ENCODE data around the gene DDX11. TPM values are rescaled to one million over a fixed set of nuclear protein-coding genes. Genes with fewer than 3 reads are reported as not detected.
"Not testable (repeated sequence)": the region's sequence is repeated elsewhere in the genome, so short reads cannot be mapped to it uniquely, and the experiment has no call there.

DDX11 gene
- total RNA-seq, 1 experiment from 2014 or later, result 36.8 TPM

DNA sequence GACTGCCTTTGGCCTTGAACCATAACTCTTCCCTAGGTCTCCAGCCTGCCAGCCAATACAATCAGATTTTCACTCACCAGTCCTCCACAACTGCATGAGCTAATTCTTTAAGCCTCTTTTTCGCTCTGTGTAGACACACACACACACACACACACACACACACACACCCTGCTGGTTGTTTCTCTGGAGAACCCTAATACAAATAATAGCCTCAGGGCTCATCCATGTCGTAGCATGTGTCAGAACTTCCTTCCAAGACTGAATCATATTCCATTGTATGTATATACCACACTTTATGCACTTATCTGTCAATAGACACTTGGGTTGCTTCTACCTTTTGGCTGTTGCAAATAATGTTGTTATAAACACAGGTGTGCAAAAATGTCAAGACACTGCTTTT, 6.0 kb upstream of the DDX11 start:
- DNase-seq (ENCODE audit: low read depth), result not testable (repeated sequence)

DNA sequence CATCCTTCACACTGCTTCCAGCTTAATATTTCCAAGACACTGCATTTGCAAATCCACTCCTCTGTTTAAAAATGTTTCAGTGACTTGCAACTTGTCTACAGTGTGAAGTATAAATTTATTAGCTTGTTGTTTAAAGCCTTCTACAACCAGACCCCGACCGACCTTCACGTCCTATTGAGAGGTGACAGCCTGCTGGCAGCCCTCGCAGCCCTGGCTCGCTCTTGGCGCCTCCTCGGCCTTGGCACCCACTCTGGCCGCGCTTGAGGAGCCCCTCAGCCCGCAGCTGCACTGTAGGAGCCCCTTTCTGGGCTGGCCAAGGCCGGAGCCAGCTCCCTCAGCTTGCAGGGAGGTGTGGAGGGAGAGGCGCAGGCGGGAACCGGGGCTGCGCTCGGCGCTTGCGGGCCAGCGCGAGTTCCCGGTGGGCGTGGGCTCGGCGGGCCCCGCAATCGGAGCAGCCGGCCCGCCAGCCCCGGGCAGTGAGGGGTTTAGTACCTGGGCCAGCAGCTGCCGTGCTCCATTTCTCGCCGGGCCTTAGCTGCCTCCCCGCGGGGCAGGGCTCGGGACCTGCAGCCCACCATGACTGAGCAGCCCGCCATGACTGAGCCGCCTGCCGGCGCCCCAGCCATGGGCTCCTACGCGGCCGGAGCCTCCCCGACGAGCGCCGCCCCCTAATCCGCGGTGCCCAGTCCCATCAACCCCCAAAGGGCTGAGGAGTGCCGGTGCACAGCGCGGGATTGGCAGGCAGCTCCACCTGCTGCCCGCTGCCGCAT, 2.5 kb upstream of the DDX11 start:
- DNase-seq (ENCODE audit: low read depth), result not testable (repeated sequence)

DNA sequence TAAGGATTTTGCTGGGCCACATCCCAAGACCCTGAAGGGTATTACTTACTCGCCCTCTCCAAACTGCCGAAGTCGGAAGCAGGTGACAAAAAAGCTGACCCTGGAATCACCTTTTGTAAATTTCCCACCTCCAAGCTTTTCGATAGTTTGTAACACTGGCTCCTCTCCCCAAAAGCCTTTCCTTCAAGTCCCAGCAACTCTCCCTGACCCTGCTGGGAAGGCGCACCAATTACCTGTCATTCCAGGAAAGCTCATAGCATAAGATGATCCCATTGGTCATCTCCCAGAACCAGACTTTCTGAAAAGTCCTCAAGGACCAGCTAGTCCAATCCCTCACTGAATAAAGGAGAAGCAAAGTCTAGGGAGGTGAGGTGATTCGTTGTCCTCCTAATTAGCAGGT, 698 bp upstream of the DDX11 start:
- DNase-seq (ENCODE audit: low read depth), result not testable (repeated sequence)

GRCh38 chr12:31074333-31074874, 744 bp downstream of the DDX11 start:
- DNase-seq (ENCODE audit: low read depth), result peak; percentile 45

DNA sequence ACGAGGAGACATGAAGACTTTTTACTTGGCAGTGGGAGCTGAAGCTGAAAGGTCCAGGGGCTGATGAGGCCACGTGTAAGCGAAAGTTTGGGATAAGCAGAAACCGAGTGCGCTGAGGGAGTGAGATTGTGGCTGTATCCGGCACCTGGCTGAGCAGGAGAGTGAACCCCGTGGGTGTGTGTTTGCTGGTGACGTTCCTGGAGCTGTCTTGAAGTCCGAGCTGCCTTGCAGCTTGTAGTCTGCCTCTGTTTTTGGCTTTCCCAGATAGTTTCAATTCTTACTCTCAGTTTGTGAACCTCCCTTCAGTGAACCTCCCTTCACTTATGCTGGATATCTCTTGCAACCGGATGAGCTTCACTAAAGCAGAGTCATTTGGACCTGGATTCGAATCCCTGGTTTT, 2.5 kb downstream of the DDX11 start:
- DNase-seq (ENCODE audit: low read depth), result not testable (repeated sequence)

DNA sequence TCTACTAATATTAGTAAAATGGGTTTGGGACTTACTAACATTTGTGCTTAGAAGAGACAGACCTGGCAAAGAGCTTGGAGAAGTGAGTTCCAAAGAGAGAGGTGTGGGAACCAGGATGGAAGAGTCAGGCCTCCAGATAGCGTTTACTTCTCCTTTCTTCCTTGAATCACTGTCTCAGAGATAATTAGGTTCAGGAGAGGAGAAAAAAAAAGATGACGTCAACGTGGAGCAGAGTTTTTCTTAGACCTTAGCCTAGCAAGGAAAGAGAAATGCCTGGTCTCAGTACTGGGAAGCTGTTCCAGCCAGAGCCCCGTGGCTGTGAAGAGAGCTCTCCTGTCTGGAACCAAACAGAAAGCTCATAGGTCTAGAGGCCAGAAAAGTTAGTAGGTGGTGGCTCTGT, 3.4 kb downstream of the DDX11 start:
- not testable (repeated sequence) for DNase-seq (ENCODE audit: low read depth)

GRCh38 chr12:31077998-31078397, 4.3 kb downstream of the DDX11 start:
- peak; percentile 66 for DNase-seq (ENCODE audit: low read depth)

DNA sequence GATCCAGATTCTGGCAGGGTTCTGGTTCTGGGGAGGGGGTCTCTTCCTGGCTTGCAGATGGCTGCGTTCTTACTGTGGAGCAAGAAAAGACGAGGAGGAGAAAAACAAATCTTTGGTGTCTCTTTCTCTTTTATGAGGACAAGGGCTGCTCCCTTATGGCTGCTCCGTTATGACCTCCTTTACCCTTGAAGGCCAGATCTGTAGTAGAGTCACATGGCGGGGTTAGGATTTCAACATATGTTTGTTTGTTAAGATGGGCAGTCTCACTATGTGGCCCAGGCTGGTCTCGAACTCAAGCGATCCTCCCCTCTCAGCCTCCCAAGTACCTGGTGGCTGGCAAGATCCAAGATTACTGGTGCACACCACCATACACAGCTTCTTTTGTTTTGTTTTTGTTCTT, 5.8 kb downstream of the DDX11 start:
- not testable (repeated sequence) for DNase-seq (ENCODE audit: low read depth)

DNA sequence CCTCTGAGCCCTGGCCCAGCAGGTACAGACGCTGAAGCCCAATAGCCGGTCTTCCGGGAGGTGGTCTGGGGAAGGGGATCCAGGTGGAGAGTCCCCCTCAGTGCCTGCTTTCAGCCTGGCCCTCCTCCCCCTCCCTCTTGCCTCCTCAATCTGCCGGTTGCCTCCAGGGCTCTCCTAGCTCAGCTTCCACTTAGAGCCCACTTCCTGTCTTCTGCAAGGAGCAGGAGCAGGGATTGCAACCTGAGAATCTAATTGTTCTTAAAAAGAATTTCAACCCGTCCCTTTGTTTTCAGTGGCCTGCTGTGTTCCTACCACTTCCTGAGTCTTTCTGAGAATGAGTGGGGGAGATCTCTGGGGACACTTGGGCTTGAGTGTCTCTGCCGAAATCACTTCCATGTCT, 6.6 kb downstream of the DDX11 start:
- DNase-seq (ENCODE audit: low read depth), result peak; percentile 78

- not testable (repeated sequence) for DNase-seq (ENCODE audit: low read depth)
These were observed 7.6 kb downstream of the DDX11 start for GRCh38 chr12:31081274-31081673.

DNA sequence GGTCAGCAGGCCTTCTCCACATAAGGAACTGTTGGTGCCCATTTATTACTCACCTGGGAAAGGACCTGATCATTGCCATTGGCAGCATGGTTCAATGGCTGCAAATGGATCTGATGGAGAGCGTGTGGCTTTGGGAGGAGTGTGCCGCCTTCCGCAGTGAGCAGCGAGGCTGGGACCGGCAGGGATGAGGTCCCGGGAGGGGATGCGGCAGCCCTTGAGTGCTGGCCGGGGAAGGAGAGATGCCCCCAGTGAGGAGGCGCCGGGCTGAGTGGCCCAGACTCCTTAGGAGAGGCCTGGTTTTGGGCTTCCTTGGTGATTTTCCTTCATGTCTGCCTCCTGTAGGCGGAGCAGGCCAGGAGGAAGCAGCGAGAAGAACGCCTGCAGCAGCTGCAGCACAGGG, 10.6 kb downstream of the DDX11 start:
- DNase-seq (ENCODE audit: low read depth), result not testable (repeated sequence)

- not testable (repeated sequence) for DNase-seq (ENCODE audit: low read depth)
These were observed 12.4 kb downstream of the DDX11 start for GRCh38 chr12:31086032-31086431.

DNA sequence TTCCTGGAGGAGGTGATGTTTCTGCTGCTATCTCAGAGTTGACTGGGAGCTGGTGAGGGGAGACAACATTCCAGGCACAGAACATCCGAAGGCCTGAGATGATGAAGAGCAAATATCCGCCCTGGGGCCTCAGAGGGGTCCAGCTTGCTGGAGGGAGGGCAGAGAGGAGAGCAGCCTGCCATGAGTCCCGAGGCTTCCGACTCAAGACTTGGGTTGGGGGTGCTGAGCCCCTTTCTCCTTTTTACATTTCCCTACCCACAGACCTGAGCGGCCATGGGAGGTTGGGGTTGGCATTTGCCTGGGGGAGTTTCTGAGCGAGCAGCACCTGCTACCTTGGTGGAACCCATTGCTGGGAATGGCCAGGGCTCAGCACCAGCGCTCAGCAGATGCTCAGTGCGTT, 13.8 kb downstream of the DDX11 start:
- not testable (repeated sequence) for DNase-seq (ENCODE audit: low read depth)

DNA sequence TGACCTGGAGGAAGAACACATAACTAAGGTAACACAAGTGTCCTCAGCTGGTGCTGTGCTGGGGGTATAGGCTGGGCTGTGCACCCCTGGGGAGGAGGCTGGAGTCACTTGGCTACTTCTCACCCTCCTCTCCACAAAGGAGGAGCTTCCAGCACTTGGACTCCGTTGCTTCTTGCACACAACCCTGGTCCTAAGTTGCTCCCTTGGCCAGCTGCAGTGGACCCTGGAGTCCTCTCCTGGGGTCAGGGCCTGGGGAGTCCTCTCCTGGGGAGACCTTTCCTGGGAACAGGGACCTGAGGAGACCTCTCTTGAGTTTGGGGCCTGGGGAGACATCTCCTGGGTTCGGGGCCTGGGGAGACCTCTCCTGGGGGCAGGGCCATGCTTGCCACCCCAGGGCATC, 14.3 kb downstream of the DDX11 start:
- DNase-seq (ENCODE audit: low read depth), result not testable (repeated sequence)

DNA sequence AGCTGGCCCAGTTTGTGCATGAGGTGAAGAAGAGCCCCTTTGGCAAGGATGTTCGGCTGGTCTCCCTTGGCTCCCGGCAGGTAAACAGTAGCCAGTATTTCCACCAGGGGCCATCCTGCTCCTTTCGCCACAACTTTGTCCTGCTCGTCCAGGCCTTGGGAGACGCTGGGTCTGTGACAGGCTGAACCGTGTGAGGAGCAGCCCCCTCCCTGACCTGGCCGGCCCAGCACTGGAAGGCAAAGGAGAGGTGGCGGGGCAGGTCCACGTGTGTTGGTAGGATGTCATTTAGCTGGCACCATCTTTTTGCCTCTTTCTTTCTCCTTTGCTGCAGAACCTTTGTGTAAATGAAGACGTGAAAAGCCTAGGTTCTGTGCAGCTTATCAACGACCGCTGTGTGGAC, 15.4 kb downstream of the DDX11 start:
- DNase-seq (ENCODE audit: low read depth), result no peak

- DNase-seq (ENCODE audit: low read depth), result not testable (repeated sequence)
These were observed 18.0 kb downstream of the DDX11 start for GRCh38 chr12:31091629-31092028.

GRCh38 chr12:31092718-31093117, 19.1 kb downstream of the DDX11 start:
- DNase-seq (ENCODE audit: low read depth), result not testable (repeated sequence)

DNA sequence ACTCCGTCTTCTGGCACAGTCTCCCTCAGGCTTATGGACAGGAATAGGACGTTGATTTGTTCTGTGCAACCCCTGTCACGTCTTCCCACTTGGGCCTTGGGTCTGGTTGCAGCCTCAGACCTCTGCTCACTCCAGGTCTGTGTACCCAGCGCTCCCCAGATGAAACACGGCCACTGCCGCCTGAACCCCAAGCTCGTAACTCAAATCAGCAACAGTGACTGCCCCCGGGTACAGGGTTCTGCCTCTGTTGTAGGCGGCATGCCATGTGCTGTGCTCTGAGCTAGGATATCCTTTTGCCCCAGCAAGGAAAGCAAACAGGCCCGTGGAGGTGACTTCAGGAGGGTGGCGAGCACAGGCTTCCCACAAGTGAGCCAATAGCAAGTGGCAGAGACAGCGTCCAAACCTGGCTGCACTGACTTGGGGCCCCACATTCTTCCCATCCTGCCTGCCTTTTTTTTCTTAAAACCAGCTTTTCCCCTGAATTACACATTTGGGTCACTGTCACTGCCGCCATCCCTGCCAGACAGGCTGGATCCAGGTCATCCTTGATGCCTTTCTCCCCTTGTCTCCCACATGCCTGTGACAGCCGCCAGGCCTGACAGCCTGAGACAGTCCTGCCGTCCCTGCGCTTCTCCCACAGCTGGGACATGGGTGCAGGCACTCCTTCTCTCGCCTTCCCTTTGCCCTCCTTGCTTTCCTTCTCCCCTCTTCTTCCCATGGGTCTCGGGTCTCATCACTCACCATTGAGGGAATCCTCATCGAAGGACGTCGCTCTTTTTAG, 21.6 kb downstream of the DDX11 start:
- not testable (repeated sequence) for DNase-seq (ENCODE audit: low read depth)

GRCh38 chr12:31096251-31097065, 22.8 kb downstream of the DDX11 start:
- not testable (repeated sequence) for DNase-seq (ENCODE audit: low read depth)

- DNase-seq (ENCODE audit: low read depth), result not testable (repeated sequence)
These were observed 24.2 kb downstream of the DDX11 start for GRCh38 chr12:31097819-31098218.

DNA sequence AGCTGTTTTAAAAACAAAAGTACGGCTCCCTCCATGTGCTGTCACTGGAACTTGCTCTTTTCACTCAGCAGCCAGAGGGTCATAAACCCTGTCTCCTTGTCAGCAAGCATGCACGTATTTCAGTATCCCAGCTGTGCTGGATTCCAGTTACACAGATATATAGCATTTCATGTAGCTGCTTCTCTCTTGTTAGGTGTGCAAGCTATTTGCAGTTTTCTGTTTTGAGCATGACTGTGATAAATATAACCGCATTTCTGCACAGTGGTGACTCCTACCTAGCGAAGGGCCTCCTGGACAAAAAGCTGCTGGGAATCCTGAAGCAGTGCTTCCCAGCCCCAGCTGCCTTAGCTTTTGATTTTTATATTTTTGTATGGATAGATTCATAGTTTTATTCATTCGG, 24.7 kb downstream of the DDX11 start:
- not testable (repeated sequence) for DNase-seq (ENCODE audit: low read depth)

- not testable (repeated sequence) for DNase-seq (ENCODE audit: low read depth)
These were observed 25.1 kb downstream of the DDX11 start for GRCh38 chr12:31098771-31099170.

Measured in Daoy (cell line).